ENCODE results near the gene MANSC4.

MANSC4 gene

DNA sequence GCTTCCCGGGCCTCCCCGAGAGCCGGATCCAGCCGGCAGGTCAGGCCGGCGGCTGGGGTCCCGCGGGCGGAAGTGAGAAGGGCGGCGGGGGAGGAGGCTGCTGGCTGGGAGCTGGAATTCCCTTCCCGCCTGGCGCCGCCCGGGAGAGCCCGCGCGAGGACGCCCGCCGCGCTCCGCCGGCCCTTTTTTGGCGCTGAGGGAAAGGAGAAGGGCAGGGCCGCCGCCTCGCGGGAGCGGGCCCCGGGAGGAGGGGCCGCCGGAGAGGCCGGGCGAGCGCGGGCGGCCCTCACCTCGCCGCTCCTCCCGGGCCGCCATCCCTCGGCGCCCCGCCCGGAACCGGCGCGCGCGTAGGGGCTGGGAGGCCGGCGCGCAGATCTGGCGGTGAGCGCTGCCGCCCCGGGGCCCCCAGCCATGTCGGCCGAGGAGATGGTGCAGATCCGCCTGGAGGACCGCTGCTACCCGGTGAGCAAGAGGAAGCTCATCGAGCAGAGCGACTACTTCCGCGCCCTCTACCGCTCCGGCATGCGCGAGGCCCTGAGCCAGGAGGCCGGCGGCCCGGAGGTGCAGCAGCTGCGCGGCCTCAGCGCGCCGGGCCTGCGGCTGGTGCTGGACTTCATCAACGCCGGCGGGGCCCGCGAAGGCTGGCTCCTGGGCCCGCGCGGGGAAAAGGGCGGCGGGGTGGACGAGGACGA is at the start of gene MANSC4, which contains the start of gene KLHL42:
MANSC4 (minus strand) TSS at position 317 of the 692 bp plus-strand sequence. CDS start 8,960 bp downstream, outside the sequence.
KLHL42 (plus strand) TSS at position 314 of the 692 bp plus-strand sequence; CDS start at position 412, 98 bp downstream.
- H3K9me3 ChIP-seq (ENCODE audit: control insufficient read depth in 1 of 2, low read length in 2 of 2) = no peaks in the 10 kb centered on the region
- peak within 1 kb of the TSS; percentile 87 to 92 for H3K4me3 ChIP-seq (ENCODE audit: low read depth in 1 of 2, low read length in 2 of 2)
- H3K36me3 ChIP-seq (ENCODE audit: control insufficient read depth in 1 of 2, insufficient read depth in 2 of 2, low read length in 2 of 2) = no peaks in the 10 kb centered on the region
- H3K4me1 ChIP-seq (ENCODE audit: control insufficient read depth in 1 of 2, insufficient read depth in 2 of 2, low read length in 2 of 2) = peaks cover 20 to 25% of the 10 kb centered on the region in 2 donors
- peak within 1 kb of the TSS; percentile 84 to 90 for H3K9ac ChIP-seq (ENCODE audit: low read depth in 1 of 2, low read length in 2 of 2)
- H3K27ac ChIP-seq (ENCODE audit: low read depth, low read length) = peak within 1 kb of the TSS; percentile 85
- no peaks in the 10 kb centered on the region for H3K27me3 ChIP-seq (ENCODE audit: control insufficient read depth in 1 of 2, insufficient read depth in 2 of 2, low read length in 2 of 2)

- Histone ChIP-seq H3K4me1 (ENCODE audit: control insufficient read depth in 1 of 2, insufficient read depth in 2 of 2, low read length in 2 of 2) (no peaks in the 10 kb centered on the region), H3K9ac (ENCODE audit: low read depth in 1 of 2, low read length in 2 of 2) (no peak overlapping the region), H3K27ac (ENCODE audit: low read depth, low read length) (no peak overlapping the region), H3K9me3 (ENCODE audit: control insufficient read depth in 1 of 2, low read length in 2 of 2) (no peaks in the 10 kb centered on the region), H3K36me3 (ENCODE audit: control insufficient read depth in 1 of 2, insufficient read depth in 2 of 2, low read length in 2 of 2) (no peaks in the 10 kb centered on the region), H3K27me3 (ENCODE audit: control insufficient read depth in 1 of 2, insufficient read depth in 2 of 2, low read length in 2 of 2) (peaks cover 0 to 4% of the 10 kb centered on the region in 2 donors), H3K4me3 (ENCODE audit: low read depth in 1 of 2, low read length in 2 of 2) (no peak overlapping the region)
Observed at GRCh38 chr12:27828196-27828595, 48.2 kb upstream of the MANSC4 start.

DNA sequence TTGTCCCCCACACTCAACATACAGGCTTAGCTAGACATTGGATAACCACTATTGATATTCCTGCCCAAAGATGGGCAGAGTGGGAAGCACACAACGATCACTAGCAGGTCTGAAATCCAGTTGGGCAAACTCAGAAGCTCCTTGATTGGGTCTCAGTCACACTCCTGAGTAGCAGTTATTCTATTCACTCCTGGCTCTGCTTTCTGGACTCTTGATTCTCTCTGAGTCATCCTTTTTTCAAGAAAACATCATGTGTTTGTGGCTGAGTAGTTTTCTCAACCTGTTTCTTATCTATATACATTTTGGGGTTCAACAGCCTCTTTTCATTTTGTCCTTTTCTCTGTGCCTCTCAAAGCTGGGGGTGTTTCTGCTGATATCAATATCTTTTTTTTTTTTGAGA is 46.0 kb upstream of the MANSC4 start:
- H3K9me3 ChIP-seq (ENCODE audit: control insufficient read depth in 1 of 2, low read length in 2 of 2) = no peaks in the 10 kb centered on the region
- H3K4me1 ChIP-seq (ENCODE audit: control insufficient read depth in 1 of 2, insufficient read depth in 2 of 2, low read length in 2 of 2) = peaks cover 0 to 3% of the 10 kb centered on the region in 2 donors
- H3K27me3 ChIP-seq (ENCODE audit: control insufficient read depth in 1 of 2, insufficient read depth in 2 of 2, low read length in 2 of 2) = peaks cover 0 to 6% of the 10 kb centered on the region in 2 donors
- no peak overlapping the region for H3K4me3 ChIP-seq (ENCODE audit: low read depth in 1 of 2, low read length in 2 of 2)
- H3K36me3 ChIP-seq (ENCODE audit: control insufficient read depth in 1 of 2, insufficient read depth in 2 of 2, low read length in 2 of 2) = no peaks in the 10 kb centered on the region
- H3K9ac ChIP-seq (ENCODE audit: low read depth in 1 of 2, low read length in 2 of 2) = no peak overlapping the region
- no peak overlapping the region for H3K27ac ChIP-seq (ENCODE audit: low read depth, low read length)

GRCh38 chr12:27824126-27824842 is 44.2 kb upstream of the MANSC4 start:
- Histone ChIP-seq H3K9ac (ENCODE audit: low read depth in 1 of 2, low read length in 2 of 2) (no peak overlapping the region), H3K4me3 (ENCODE audit: low read depth in 1 of 2, low read length in 2 of 2) (no peak overlapping the region), H3K4me1 (ENCODE audit: control insufficient read depth in 1 of 2, insufficient read depth in 2 of 2, low read length in 2 of 2) (peaks cover 0 to 3% of the 10 kb centered on the region in 2 donors), H3K27me3 (ENCODE audit: control insufficient read depth in 1 of 2, insufficient read depth in 2 of 2, low read length in 2 of 2) (peaks cover 0 to 6% of the 10 kb centered on the region in 2 donors), H3K36me3 (ENCODE audit: control insufficient read depth in 1 of 2, insufficient read depth in 2 of 2, low read length in 2 of 2) (no peaks in the 10 kb centered on the region), H3K27ac (ENCODE audit: low read depth, low read length) (no peak overlapping the region), H3K9me3 (ENCODE audit: control insufficient read depth in 1 of 2, low read length in 2 of 2) (no peaks in the 10 kb centered on the region)

DNA sequence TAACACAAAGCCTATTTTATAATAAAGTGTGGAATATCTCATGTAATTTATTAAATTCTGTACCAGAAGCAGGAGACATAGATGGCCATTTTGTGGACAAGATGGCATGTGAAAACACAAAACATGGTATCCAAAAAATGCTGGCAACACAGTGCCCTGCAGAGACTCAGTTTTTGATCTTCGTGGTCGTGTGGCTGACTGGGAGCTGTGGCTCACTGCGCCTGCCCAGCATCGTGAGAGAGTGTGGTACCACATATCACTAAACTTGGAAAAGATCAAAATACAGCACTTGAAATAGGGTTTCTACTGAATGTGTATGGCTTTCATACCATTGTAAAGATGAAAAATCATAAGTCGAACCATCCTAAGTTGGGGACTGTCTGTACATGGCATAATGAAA is 43.0 kb upstream of the MANSC4 start:
- H3K36me3 ChIP-seq (ENCODE audit: control insufficient read depth in 1 of 2, insufficient read depth in 2 of 2, low read length in 2 of 2) = no peaks in the 10 kb centered on the region
- H3K9me3 ChIP-seq (ENCODE audit: control insufficient read depth in 1 of 2, low read length in 2 of 2) = no peaks in the 10 kb centered on the region
- H3K4me1 ChIP-seq (ENCODE audit: control insufficient read depth in 1 of 2, insufficient read depth in 2 of 2, low read length in 2 of 2) = peaks cover 0 to 3% of the 10 kb centered on the region in 2 donors
- H3K4me3 ChIP-seq (ENCODE audit: low read depth in 1 of 2, low read length in 2 of 2) = no peak overlapping the region
- peaks cover 0 to 6% of the 10 kb centered on the region in 2 donors for H3K27me3 ChIP-seq (ENCODE audit: control insufficient read depth in 1 of 2, insufficient read depth in 2 of 2, low read length in 2 of 2)
- H3K9ac ChIP-seq (ENCODE audit: low read depth in 1 of 2, low read length in 2 of 2) = no peak overlapping the region
- no peak overlapping the region for H3K27ac ChIP-seq (ENCODE audit: low read depth, low read length)

DNA sequence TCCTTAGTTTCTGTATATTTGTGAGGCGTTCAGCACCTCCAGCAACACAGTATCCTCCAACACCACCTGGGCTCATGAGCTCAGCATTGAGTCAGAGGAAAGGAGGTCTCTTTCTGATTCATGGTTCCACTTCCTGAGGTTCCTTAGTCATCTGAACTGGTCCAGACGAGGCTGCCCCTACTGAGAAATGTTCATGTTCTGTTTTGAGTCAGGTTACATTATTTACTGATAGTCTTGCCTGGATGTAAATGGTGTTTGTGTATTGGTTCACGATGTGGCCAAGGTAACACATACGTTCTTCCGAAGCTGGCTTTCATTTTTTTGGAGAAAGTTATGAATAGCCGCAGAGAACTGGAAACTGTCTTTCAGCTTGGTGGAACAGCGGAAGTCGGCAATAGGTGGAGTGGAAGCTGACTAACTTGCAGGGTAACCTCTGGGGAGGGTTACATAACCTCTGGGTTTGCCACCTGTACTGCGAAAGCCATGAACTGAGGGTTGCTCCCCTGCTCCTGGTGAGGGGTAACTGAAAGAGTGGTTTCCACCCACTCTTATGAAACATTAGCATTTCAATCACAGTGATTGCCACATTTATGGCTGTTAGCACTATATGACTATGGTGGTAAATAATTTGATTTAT is 42.2 kb upstream of the MANSC4 start:
- no peaks in the 10 kb centered on the region for H3K36me3 ChIP-seq (ENCODE audit: control insufficient read depth in 1 of 2, insufficient read depth in 2 of 2, low read length in 2 of 2)
- H3K4me3 ChIP-seq (ENCODE audit: low read depth in 1 of 2, low read length in 2 of 2) = no peak overlapping the region
- H3K9me3 ChIP-seq (ENCODE audit: control insufficient read depth in 1 of 2, low read length in 2 of 2) = no peaks in the 10 kb centered on the region
- H3K27ac ChIP-seq (ENCODE audit: low read depth, low read length) = no peak overlapping the region
- peaks cover 0 to 3% of the 10 kb centered on the region in 2 donors for H3K4me1 ChIP-seq (ENCODE audit: control insufficient read depth in 1 of 2, insufficient read depth in 2 of 2, low read length in 2 of 2)
- H3K9ac ChIP-seq (ENCODE audit: low read depth in 1 of 2, low read length in 2 of 2) = no peak overlapping the region
- H3K27me3 ChIP-seq (ENCODE audit: control insufficient read depth in 1 of 2, insufficient read depth in 2 of 2, low read length in 2 of 2) = peaks cover 0 to 6% of the 10 kb centered on the region in 2 donors

DNA sequence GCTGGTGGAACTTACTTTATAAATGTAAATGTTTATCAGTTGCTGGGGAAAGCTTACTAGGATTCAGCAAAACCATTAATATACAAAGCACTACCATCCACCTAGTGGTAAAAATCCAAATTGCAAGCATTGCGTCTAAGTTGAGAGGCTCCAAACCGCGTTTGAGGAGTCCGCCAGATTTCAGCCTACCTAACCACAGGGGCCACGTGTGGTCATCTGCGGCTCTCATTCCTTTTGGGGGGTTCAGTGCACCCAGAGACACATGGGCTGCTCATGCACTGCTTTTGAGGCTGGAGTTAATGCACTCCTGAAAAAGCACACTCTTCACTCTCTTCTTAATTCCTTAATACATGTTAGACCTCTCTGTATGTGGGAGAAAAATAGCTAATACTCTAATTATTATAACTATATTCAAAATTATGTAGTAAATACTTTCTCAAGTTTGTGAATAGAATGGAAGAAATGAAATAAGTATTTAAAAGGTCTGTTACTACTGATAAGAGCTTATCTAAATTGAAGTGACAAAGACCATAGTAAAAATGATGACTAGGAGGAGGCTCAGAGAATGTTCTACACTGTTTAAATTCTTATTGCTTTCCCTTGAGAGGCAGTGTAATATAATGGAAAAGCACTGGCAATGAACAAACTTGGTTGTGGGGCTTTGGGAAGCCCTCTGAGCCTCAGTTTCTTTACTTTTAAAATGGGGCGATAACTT is 41.4 kb upstream of the MANSC4 start:
- Histone ChIP-seq H3K4me1 (ENCODE audit: control insufficient read depth in 1 of 2, insufficient read depth in 2 of 2, low read length in 2 of 2) (peaks cover 0 to 3% of the 10 kb centered on the region in 2 donors), H3K4me3 (ENCODE audit: low read depth in 1 of 2, low read length in 2 of 2) (no peak overlapping the region), H3K9me3 (ENCODE audit: control insufficient read depth in 1 of 2, low read length in 2 of 2) (no peaks in the 10 kb centered on the region), H3K9ac (ENCODE audit: low read depth in 1 of 2, low read length in 2 of 2) (no peak overlapping the region), H3K27ac (ENCODE audit: low read depth, low read length) (no peak overlapping the region), H3K36me3 (ENCODE audit: control insufficient read depth in 1 of 2, insufficient read depth in 2 of 2, low read length in 2 of 2) (no peaks in the 10 kb centered on the region), H3K27me3 (ENCODE audit: control insufficient read depth in 1 of 2, insufficient read depth in 2 of 2, low read length in 2 of 2) (peaks cover 0 to 6% of the 10 kb centered on the region in 2 donors)

- Histone ChIP-seq H3K4me1 (ENCODE audit: control insufficient read depth in 1 of 2, insufficient read depth in 2 of 2, low read length in 2 of 2) (peaks cover 0 to 3% of the 10 kb centered on the region in 2 donors), H3K4me3 (ENCODE audit: low read depth in 1 of 2, low read length in 2 of 2) (no peak overlapping the region), H3K27ac (ENCODE audit: low read depth, low read length) (no peak overlapping the region), H3K9ac (ENCODE audit: low read depth in 1 of 2, low read length in 2 of 2) (no peak overlapping the region), H3K27me3 (ENCODE audit: control insufficient read depth in 1 of 2, insufficient read depth in 2 of 2, low read length in 2 of 2) (peaks cover 0 to 6% of the 10 kb centered on the region in 2 donors), H3K9me3 (ENCODE audit: control insufficient read depth in 1 of 2, low read length in 2 of 2) (no peaks in the 10 kb centered on the region), H3K36me3 (ENCODE audit: control insufficient read depth in 1 of 2, insufficient read depth in 2 of 2, low read length in 2 of 2) (no peaks in the 10 kb centered on the region)
Observed at GRCh38 chr12:27820564-27820963, 40.5 kb upstream of the MANSC4 start.

- H3K27me3 ChIP-seq (ENCODE audit: control insufficient read depth in 1 of 2, insufficient read depth in 2 of 2, low read length in 2 of 2) = peaks cover 0 to 5% of the 10 kb centered on the region in 2 donors
- no peak overlapping the region for H3K27ac ChIP-seq (ENCODE audit: low read depth, low read length)
- H3K9me3 ChIP-seq (ENCODE audit: control insufficient read depth in 1 of 2, low read length in 2 of 2) = no peaks in the 10 kb centered on the region
- H3K4me3 ChIP-seq (ENCODE audit: low read depth in 1 of 2, low read length in 2 of 2) = no peak overlapping the region
- no peaks in the 10 kb centered on the region for H3K36me3 ChIP-seq (ENCODE audit: control insufficient read depth in 1 of 2, insufficient read depth in 2 of 2, low read length in 2 of 2)
- H3K4me1 ChIP-seq (ENCODE audit: control insufficient read depth in 1 of 2, insufficient read depth in 2 of 2, low read length in 2 of 2) = peaks cover 0 to 3% of the 10 kb centered on the region in 2 donors
- no peak overlapping the region for H3K9ac ChIP-seq (ENCODE audit: low read depth in 1 of 2, low read length in 2 of 2)
Observed at GRCh38 chr12:27818401-27818918, 38.4 kb upstream of the MANSC4 start.
